Activated CD4-positive, alpha-beta T cell treated with anti-CD3 and anti-CD28 coated beads, Interleukin-2, amount 50 U/mL, for 4 hours (primary cell): Measurements from ENCODE around the gene CFAP119.
"Not testable (repeated sequence)": the region's sequence is repeated elsewhere in the genome, so short reads cannot be mapped to it uniquely, and the experiment has no call there.

ENCODE experiments used
- DNase-seq, 2 experiments: peaks; one replicate each; pipeline ENCODE4 v3.0.0-alpha.2; 2020

The CFAP119 gene

GRCh38 chr16:30761928-30762902 is at the start of gene CFAP119, which contains the start of gene RNF40:
Gene CFAP119, minus strand, starts transcription at chr16:30762062. Its CDS starts 314 bp downstream, at chr16:30761748.
Gene RNF40, plus strand, starts transcription at chr16:30762322. Its CDS starts 224 bp downstream, at chr16:30762546.
- peak; percentile 76 to 77 for DNase-seq

GRCh38 chr16:30809675-30810074 is 47.8 kb upstream of the CFAP119 start:
- not testable (repeated sequence) for DNase-seq

- DNase-seq: not testable (repeated sequence)
Measured at GRCh38 chr16:30808890-30809426, 47.1 kb upstream of the CFAP119 start.

GRCh38 chr16:30808146-30808545 is 46.3 kb upstream of the CFAP119 start:
- no peak for DNase-seq

GRCh38 chr16:30805370-30806169 is 43.7 kb upstream of the CFAP119 start:
- DNase-seq: peak; percentile 39 to 40

- DNase-seq: no peak
Measured at GRCh38 chr16:30805056-30805369, 43.2 kb upstream of the CFAP119 start.

GRCh38 chr16:30802936-30803335 is 41.1 kb upstream of the CFAP119 start:
- no peak for DNase-seq

GRCh38 chr16:30797670-30798309 is 35.9 kb upstream of the CFAP119 start:
- no peak for DNase-seq

- no peak for DNase-seq
Measured at GRCh38 chr16:30794634-30795033, 32.8 kb upstream of the CFAP119 start.

- DNase-seq: no peak
Measured at GRCh38 chr16:30793508-30794069, 31.7 kb upstream of the CFAP119 start.

GRCh38 chr16:30787613-30788378 is 25.9 kb upstream of the CFAP119 start:
- DNase-seq: no peak

- no peak for DNase-seq
Measured at GRCh38 chr16:30786936-30787612, 25.2 kb upstream of the CFAP119 start, which contains the start of gene ZNF629. Gene ZNF629, minus strand, starts transcription at chr16:30787205. Its CDS starts 2,723 bp downstream, at chr16:30784482.

- no peak for DNase-seq
Measured at GRCh38 chr16:30786115-30786935, 24.5 kb upstream of the CFAP119 start.

- DNase-seq: no peak
Measured at GRCh38 chr16:30785126-30786106, 23.6 kb upstream of the CFAP119 start.

- no peak for DNase-seq
Measured at GRCh38 chr16:30784215-30784614, 22.4 kb upstream of the CFAP119 start.

GRCh38 chr16:30783280-30784109 is 21.6 kb upstream of the CFAP119 start:
- DNase-seq: no peak

GRCh38 chr16:30782486-30783279 is 20.8 kb upstream of the CFAP119 start:
- no peak for DNase-seq
